ENCODE measurements around the gene CGB5.

Gene CGB5

DNA sequence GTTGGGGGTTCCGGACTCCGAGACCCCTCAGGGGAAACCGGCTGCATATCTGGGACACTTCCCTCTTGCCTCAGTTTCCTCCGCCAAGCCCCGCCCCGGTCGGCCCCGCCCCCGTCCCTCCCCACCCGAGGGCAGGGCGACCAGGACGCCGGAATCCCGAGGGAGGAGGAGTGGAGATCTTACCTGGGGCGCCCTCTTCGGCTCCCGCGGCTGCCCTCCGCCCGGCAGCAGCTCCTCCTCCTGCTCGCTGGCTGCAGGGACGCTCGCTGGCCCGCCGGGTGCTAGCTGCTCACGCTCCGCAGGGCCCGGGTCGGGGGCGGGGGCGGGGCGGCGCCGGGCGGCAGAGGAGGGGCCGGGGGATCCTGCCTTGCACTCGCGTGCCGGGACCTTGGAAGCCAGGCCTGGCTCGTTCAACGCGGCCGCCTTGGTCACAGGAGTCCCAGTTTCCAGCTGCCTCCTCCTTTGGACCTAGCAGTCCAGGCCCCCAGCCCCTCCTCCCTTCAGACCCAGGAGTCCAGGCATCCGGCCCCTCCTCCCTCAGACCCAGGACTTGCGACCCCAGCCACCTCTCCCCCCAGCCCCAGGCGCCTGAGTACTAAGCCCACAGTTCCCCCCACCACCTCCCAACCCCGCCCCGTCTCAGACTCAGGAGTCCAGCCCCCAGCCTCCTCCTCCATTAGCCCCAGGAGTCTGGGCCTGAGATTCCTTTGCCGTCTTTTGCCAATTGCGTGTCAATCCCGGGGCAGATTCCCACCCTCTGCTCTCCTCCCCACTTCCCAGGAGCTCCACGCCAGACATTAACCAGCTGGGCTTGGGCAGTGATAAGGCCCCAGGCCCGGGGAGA lies 21.3 kb downstream of the CGB5 start, which contains the start of gene NTF4 (continued):
- TF ChIP-seq ZNF148 (tag by site-specific recombination; IDR thresholded peaks at IDR 0.05; ENCODE audit: borderline replicate concordance) (no peak), BCL11A (tag by site-specific recombination; IDR thresholded peaks at IDR 0.05; ENCODE audit: low read depth) (no peak), PBX3 (CRISPR knock-in tag; IDR thresholded peaks at IDR 0.05) (no peak), ZNF621 (tag by site-specific recombination; IDR thresholded peaks at IDR 0.05) (no peak), SP2 (tag by site-specific recombination; IDR thresholded peaks at IDR 0.05) (peak; percentile 54)
- TF ChIP-seq, protein P1, sequence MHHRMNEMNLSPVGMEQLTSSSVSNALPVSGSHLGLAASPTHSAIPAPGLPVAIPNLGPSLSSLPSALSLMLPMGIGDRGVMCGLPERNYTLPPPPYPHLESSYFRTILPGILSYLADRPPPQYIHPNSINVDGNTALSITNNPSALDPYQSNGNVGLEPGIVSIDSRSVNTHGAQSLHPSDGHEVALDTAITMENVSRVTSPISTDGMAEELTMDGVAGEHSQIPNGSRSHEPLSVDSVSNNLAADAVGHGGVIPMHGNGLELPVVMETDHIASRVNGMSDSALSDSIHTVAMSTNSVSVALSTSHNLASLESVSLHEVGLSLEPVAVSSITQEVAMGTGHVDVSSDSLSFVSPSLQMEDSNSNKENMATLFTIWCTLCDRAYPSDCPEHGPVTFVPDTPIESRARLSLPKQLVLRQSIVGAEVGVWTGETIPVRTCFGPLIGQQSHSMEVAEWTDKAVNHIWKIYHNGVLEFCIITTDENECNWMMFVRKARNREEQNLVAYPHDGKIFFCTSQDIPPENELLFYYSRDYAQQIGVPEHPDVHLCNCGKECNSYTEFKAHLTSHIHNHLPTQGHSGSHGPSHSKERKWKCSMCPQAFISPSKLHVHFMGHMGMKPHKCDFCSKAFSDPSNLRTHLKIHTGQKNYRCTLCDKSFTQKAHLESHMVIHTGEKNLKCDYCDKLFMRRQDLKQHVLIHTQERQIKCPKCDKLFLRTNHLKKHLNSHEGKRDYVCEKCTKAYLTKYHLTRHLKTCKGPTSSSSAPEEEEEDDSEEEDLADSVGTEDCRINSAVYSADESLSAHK (tag by site-specific recombination; IDR thresholded peaks at IDR 0.05), result no peak

DNA sequence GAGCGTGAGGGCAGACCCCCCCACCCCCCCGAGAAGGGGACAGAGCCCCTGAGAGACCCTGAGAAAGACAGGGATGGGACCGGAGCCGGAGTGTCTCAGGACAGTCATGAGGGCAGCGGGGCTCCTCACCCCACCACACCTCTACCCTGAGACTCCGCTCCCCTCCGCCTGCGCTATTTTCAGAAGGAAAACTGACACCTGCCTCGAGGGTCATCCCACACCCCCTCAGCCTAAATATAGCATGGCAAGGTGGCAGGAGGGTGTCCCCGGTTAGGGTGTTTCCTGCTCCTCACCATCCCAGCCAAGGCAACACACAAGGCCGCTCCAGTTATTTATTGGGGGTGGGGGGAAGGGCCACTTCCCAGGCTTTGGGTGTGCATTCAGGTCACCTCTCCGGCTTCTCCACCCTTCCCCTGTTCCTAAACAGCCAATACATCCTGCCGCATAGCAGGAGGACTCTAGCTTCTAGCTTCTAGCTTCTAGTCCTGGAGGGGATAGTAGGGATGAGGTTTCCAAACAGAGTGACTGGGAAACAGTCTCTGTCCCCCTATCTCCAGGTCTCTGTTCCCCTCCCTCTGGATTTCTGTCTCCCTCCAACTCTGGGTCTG lies 22.4 kb downstream of the CGB5 start:
- ChIA-PET POLR2A (interaction anchor here (0.5 to 2.0 kb wide), 4 partner anchors 10 to 73 kb away, joined by 3 to 12 read pairs (median 6); partner anchors contain the start of genes GYS1, LIN7B and RUVBL2), CTCF (interaction anchor here (0.6 to 1.7 kb wide), 11 partner anchors 8 to 442 kb away, joined by 3 to 9 read pairs (median 4); no protein-coding TSS in a partner anchor)
- Histone ChIP-seq H3K9me3 (ENCODE audit: control insufficient read depth, insufficient read depth, low read depth, low read length) (no peaks in the 10 kb centered on the region), H3K27ac (ENCODE audit: extremely low read depth, low read depth, low read length) (no peak overlapping the region), H3K4me1 (ENCODE audit: control insufficient read depth, insufficient read depth, low read length) (peaks cover 6% of the 10 kb centered on the region), H3K36me3 (ENCODE audit: control insufficient read depth in 2 of 2, insufficient read depth in 1 of 2, low read length in 2 of 2) (no peaks in the 10 kb centered on the region), H3K4me3 (ENCODE audit: low read depth, low read length) (no peak overlapping the region)
- no peak for TF ChIP-seq ZNF169 (tag by site-specific recombination; IDR thresholded peaks at IDR 0.05)
- TF ChIP-seq ZNF623 (tag by site-specific recombination; IDR thresholded peaks at IDR 0.05), result no peak
- peak; percentile 11; the same call in 1 of the 2 replicates for TF ChIP-seq ZNF366 (tag by site-specific recombination; conservative IDR thresholded peaks at IDR 0.05)
- 0 out of 2 replicates have a peak, but pooled peaks have one; percentile 30 for TF ChIP-seq IKZF3 (tag by site-specific recombination; IDR thresholded peaks at IDR 0.05)
- TF ChIP-seq OVOL3 (tag by site-specific recombination; IDR thresholded peaks at IDR 0.05), result no peak

- ChIA-PET CTCF (interaction anchor here (0.6 to 1.4 kb wide), 3 partner anchors 68 to 478 kb away, joined by 3 to 5 read pairs (median 5); partner anchors contain the start of genes GYS1 and RUVBL2), POLR2A (interaction anchor here (1.0 kb wide), 2 partner anchors 12 to 68 kb away, joined by 3 to 4 read pairs; no protein-coding TSS in a partner anchor)
- Histone ChIP-seq H3K36me3 (ENCODE audit: control insufficient read depth in 2 of 2, insufficient read depth in 1 of 2, low read length in 2 of 2) (no peaks in the 10 kb centered on the region), H3K4me3 (ENCODE audit: low read depth, low read length) (no peak overlapping the region), H3K4me1 (ENCODE audit: control insufficient read depth, insufficient read depth, low read length) (peaks cover 6% of the 10 kb centered on the region), H3K27ac (ENCODE audit: extremely low read depth, low read depth, low read length) (no peak overlapping the region), H3K9me3 (ENCODE audit: control insufficient read depth, insufficient read depth, low read depth, low read length) (no peaks in the 10 kb centered on the region)
- TF ChIP-seq ZNF121 (tag by site-specific recombination; IDR thresholded peaks at IDR 0.05) (no peak), TCF7L2 (IDR thresholded peaks at IDR 0.05; ENCODE audit: borderline replicate concordance, low read depth, low read length) (no peak), TSHZ1 (tag by site-specific recombination; IDR thresholded peaks at IDR 0.05; ENCODE audit: borderline replicate concordance) (no peak), ZNF335 (tag by site-specific recombination; conservative IDR thresholded peaks at IDR 0.05) (peak; percentile 86), ZNF155 (tag by site-specific recombination; IDR thresholded peaks at IDR 0.05) (no peak), ZNF223 (tag by site-specific recombination; IDR thresholded peaks at IDR 0.05) (no peak), ZNF785 (tag by site-specific recombination; IDR thresholded peaks at IDR 0.05) (no peak)
- TF ChIP-seq, protein P2, sequence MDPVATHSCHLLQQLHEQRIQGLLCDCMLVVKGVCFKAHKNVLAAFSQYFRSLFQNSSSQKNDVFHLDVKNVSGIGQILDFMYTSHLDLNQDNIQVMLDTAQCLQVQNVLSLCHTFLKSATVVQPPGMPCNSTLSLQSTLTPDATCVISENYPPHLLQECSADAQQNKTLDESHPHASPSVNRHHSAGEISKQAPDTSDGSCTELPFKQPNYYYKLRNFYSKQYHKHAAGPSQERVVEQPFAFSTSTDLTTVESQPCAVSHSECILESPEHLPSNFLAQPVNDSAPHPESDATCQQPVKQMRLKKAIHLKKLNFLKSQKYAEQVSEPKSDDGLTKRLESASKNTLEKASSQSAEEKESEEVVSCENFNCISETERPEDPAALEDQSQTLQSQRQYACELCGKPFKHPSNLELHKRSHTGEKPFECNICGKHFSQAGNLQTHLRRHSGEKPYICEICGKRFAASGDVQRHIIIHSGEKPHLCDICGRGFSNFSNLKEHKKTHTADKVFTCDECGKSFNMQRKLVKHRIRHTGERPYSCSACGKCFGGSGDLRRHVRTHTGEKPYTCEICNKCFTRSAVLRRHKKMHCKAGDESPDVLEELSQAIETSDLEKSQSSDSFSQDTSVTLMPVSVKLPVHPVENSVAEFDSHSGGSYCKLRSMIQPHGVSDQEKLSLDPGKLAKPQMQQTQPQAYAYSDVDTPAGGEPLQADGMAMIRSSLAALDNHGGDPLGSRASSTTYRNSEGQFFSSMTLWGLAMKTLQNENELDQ (tag by site-specific recombination; IDR thresholded peaks at IDR 0.05; ENCODE audit: low read depth), result no peak
Measured at GRCh38 chr19:49067554-49067953, 23.9 kb downstream of the CGB5 start.
